HEK293T (cell line): ENCODE data around the gene HYAL2.

Experiments
- LEF1 ChIP-seq: fragments of 450-650 bp; IDR thresholded peaks from 2 replicates; pipeline ENCODE4 v1.6.1; 2017; ENCODE audit warnings: mild to moderate bottlenecking, borderline replicate concordance
- SP1 ChIP-seq: fragments of 450-650 bp; IDR thresholded peaks from 2 replicates; pipeline ENCODE4 v1.6.1; 2017
- SUZ12 ChIP-seq: fragments of 450-650 bp; IDR thresholded peaks from 2 replicates; pipeline ENCODE4 v1.6.1; 2016; ENCODE audit warnings: mild to moderate bottlenecking
- TF ChIP-seq, protein P1 (sequence below): fragments of 450-650 bp; IDR thresholded peaks from 2 replicates; pipeline ENCODE4 v1.6.1; 2016

GRCh38 chr3:50341996-50342650 is 19.6 kb upstream of the HYAL2 start:
- TF ChIP-seq LEF1: no peak
- no peak for TF ChIP-seq SUZ12
- TF ChIP-seq, protein P1, sequence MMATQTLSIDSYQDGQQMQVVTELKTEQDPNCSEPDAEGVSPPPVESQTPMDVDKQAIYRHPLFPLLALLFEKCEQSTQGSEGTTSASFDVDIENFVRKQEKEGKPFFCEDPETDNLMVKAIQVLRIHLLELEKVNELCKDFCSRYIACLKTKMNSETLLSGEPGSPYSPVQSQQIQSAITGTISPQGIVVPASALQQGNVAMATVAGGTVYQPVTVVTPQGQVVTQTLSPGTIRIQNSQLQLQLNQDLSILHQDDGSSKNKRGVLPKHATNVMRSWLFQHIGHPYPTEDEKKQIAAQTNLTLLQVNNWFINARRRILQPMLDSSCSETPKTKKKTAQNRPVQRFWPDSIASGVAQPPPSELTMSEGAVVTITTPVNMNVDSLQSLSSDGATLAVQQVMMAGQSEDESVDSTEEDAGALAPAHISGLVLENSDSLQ: no peak
- TF ChIP-seq SP1: no peak
